KMS-11 (cell line): ENCODE data around the gene FSTL5.

Experiments
- H2AFZ ChIP-seq: fragments of 200-600 bp; sonication (generic); 2 replicates; pipeline ENCODE4 v1.6.1; 2016; ENCODE audit warnings: antibody characterized with exemption, mixed run types, low read depth
- H3K27ac ChIP-seq: fragments of 200-600 bp; sonication (generic); 2 replicates; pipeline ENCODE4 v1.6.1; 2016; ENCODE audit warnings: mild to moderate bottlenecking, mixed run types
- H3K27me3 ChIP-seq: fragments of 200-600 bp; sonication (generic); 2 replicates; pipeline ENCODE4 v1.6.1; 2017; ENCODE audit warnings: mild to moderate bottlenecking, low read depth, mixed run types, moderate library complexity; ENCODE audit not compliant: insufficient read depth
- H3K36me3 ChIP-seq: fragments of 200-600 bp; sonication (generic); 2 replicates; pipeline ENCODE4 v1.6.1; 2017; ENCODE audit warnings: mild to moderate bottlenecking, mixed run types; ENCODE audit not compliant: insufficient read depth
- H3K4me1 ChIP-seq: fragments of 200-600 bp; sonication (generic); 2 replicates; pipeline ENCODE4 v1.6.1; 2016; ENCODE audit warnings: mild to moderate bottlenecking, low read depth, mixed run types; ENCODE audit not compliant: poor library complexity, severe bottlenecking
- H3K4me2 ChIP-seq: fragments of 200-600 bp; sonication (generic); 2 replicates; pipeline ENCODE4 v1.7.0; 2016; ENCODE audit warnings: mild to moderate bottlenecking, mixed run types
- H3K4me3 ChIP-seq: fragments of 200-600 bp; sonication (generic); IDR thresholded peaks from 2 replicates; pipeline ENCODE4 v1.6.1; 2017; ENCODE audit warnings: low read depth, low read length, mixed read lengths; ENCODE audit not compliant: insufficient read depth
- H3K79me2 ChIP-seq: fragments of 200-600 bp; sonication (generic); 2 replicates; pipeline ENCODE4 v1.6.1; 2016; ENCODE audit warnings: low read depth, mixed run types; ENCODE audit not compliant: insufficient read depth
- H3K9ac ChIP-seq: fragments of 200-600 bp; sonication (generic); 2 replicates; pipeline ENCODE4 v1.6.1; 2016; ENCODE audit warnings: mild to moderate bottlenecking, mixed run types
- H4K20me1 ChIP-seq: fragments of 200-600 bp; sonication (generic); 2 replicates; pipeline ENCODE4 v1.6.1; 2016; ENCODE audit warnings: mild to moderate bottlenecking, mixed run types; ENCODE audit not compliant: insufficient read depth
- TF ChIP-seq, protein P1 (sequence below): fragments of 200-600 bp; sonication (generic); conservative IDR thresholded peaks from 2 replicates; pipeline ENCODE4 v1.6.1; 2017; ENCODE audit warnings: low read depth, mild to moderate bottlenecking, antibody characterized with exemption, low read length, moderate library complexity, mixed read lengths

The FSTL5 gene

DNA sequence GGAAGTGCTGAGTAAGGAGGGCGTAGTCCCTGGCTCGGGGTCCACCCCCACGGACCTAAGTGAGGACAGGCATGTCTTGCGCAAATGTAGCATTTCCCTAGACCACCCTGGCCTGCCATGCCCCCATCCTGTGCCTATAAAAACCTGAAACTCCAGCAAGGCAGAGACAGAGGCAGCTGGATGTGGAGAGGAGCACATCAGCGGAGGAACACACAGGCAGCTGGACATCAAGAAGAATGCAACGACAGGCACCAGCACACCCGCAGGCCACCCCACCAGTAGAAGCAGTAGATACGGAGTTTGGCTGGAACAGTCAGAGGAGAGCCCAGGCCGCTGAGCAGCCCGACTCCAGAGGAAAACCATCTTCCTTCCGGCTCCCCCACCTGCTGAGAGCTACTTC is 345.9 kb downstream of the FSTL5 start:
- Histone ChIP-seq H3K79me2 (no peaks in the 10 kb centered on the region), H3K4me2 (no peak overlapping the region), H3K27me3 (no peaks in the 10 kb centered on the region), H3K4me3 (no peak overlapping the region), H3K36me3 (no peaks in the 10 kb centered on the region), H3K4me1 (peaks cover 6% of the 10 kb centered on the region), H3K27ac (no peak overlapping the region), H2AFZ (no peak overlapping the region), H3K9ac (no peak overlapping the region), H4K20me1 (no peaks in the 10 kb centered on the region)
- TF ChIP-seq, protein P1, sequence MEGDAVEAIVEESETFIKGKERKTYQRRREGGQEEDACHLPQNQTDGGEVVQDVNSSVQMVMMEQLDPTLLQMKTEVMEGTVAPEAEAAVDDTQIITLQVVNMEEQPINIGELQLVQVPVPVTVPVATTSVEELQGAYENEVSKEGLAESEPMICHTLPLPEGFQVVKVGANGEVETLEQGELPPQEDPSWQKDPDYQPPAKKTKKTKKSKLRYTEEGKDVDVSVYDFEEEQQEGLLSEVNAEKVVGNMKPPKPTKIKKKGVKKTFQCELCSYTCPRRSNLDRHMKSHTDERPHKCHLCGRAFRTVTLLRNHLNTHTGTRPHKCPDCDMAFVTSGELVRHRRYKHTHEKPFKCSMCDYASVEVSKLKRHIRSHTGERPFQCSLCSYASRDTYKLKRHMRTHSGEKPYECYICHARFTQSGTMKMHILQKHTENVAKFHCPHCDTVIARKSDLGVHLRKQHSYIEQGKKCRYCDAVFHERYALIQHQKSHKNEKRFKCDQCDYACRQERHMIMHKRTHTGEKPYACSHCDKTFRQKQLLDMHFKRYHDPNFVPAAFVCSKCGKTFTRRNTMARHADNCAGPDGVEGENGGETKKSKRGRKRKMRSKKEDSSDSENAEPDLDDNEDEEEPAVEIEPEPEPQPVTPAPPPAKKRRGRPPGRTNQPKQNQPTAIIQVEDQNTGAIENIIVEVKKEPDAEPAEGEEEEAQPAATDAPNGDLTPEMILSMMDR: no peak

DNA sequence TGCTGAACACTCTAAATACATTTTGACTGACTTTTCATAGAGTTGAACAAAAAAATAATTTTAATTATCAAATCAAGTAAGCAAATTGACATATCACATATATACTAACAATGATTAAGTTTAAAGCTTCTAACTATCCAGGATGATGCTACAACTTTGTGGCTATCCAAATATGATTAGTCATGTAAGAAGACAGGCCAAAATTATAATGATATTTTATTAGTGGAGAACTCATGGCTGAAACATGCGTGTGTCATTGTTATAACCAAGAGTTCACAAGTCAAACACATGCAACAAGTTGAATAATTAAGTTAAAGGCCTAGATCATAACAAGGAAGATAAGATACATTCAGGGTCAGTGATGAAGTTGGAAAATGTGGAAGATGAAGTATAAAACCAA is 346.8 kb downstream of the FSTL5 start:
- no peak overlapping the region for H3K27ac ChIP-seq
- peaks cover 6% of the 10 kb centered on the region for H3K4me1 ChIP-seq
- H2AFZ ChIP-seq: no peak overlapping the region
- no peaks in the 10 kb centered on the region for H3K36me3 ChIP-seq
- H3K9ac ChIP-seq: no peak overlapping the region
- H3K27me3 ChIP-seq: no peaks in the 10 kb centered on the region
- H3K4me2 ChIP-seq: no peak overlapping the region
- no peak overlapping the region for H3K4me3 ChIP-seq
- no peaks in the 10 kb centered on the region for H4K20me1 ChIP-seq
- H3K79me2 ChIP-seq: no peaks in the 10 kb centered on the region
- TF ChIP-seq, protein P1: no peak

DNA sequence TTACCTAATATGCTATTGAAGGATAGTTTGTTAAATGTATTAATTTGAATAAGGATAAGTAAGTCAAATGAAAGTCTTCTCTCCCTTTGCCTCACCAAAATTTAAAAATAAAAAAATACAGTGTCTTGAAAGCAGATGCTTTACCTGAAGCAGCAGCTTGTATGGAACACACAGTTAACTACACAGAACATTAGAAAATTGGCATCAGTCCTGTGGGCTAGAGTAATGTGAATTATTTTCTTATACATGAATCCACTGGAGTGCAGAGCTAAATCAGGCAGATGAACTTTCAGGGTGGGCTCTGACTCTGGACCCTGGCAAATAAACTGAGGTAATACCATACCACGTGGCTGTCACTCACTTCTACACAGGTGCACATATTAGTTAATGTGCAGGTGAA is 348.0 kb downstream of the FSTL5 start:
- TF ChIP-seq, protein P1: no peak

DNA sequence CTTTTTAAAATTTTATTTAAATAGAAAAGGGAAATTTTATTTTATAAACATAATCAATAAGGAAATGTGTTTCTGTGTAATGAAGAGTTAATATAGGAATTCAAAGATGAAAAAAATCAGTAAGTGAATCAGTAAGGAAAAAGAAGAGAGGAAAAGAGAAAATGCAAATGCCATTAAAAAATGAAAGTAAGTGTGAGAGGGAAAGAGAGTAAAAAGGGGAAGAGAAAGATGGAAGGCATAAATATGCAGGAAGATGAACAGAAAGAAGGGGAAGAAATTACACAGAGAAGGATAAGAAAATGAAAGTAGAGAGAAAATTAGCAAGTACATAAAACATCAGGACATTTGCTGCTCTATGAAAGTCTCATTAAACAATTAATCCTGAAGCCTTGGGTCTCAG is 349.9 kb downstream of the FSTL5 start:
- Histone ChIP-seq H3K79me2 (no peaks in the 10 kb centered on the region), H2AFZ (no peak overlapping the region), H3K27me3 (no peaks in the 10 kb centered on the region), H3K27ac (no peak overlapping the region), H3K4me2 (no peak overlapping the region), H3K36me3 (no peaks in the 10 kb centered on the region), H4K20me1 (no peaks in the 10 kb centered on the region), H3K4me1 (peaks cover 6% of the 10 kb centered on the region), H3K9ac (no peak overlapping the region), H3K4me3 (no peak overlapping the region)
- TF ChIP-seq, protein P1: no peak

More for the DNA sequence above, 348.0 kb downstream of the FSTL5 start:
- H2AFZ ChIP-seq: no peak overlapping the region
- no peaks in the 10 kb centered on the region for H3K79me2 ChIP-seq
- no peaks in the 10 kb centered on the region for H4K20me1 ChIP-seq
- no peak overlapping the region for H3K9ac ChIP-seq
- H3K27ac ChIP-seq: no peak overlapping the region
- no peaks in the 10 kb centered on the region for H3K27me3 ChIP-seq
- no peak overlapping the region for H3K4me3 ChIP-seq
- H3K4me1 ChIP-seq: peaks cover 6% of the 10 kb centered on the region
- H3K4me2 ChIP-seq: no peak overlapping the region
- H3K36me3 ChIP-seq: no peaks in the 10 kb centered on the region
